Peyer's patch (tissue), 4 donors: ENCODE results near the gene KIRREL3.

Experiments
- POLR2A ChIP-seq, 2 donors: fragments of 450-650 bp; IDR thresholded peaks; one replicate each; pipeline ENCODE4 v1.5.1; 2017; ENCODE audit warnings: antibody characterized with exemption in 2 of 2, mild to moderate bottlenecking in 2 of 2, moderate library complexity in 2 of 2
- TF ChIP-seq, protein P1 (sequence below), 6 experiments: fragments of 450-650 bp in 4 of 6; fragments of 200-600 bp in 2 of 6; sonication (generic) in 1 of 6; IDR thresholded peaks; one replicate each; pipeline ENCODE4 v1.5.1; 2017 to 2019; ENCODE audit warnings: antibody characterized with exemption in 6 of 6, mild to moderate bottlenecking in 3 of 6, moderate library complexity in 1 of 6

DNA sequence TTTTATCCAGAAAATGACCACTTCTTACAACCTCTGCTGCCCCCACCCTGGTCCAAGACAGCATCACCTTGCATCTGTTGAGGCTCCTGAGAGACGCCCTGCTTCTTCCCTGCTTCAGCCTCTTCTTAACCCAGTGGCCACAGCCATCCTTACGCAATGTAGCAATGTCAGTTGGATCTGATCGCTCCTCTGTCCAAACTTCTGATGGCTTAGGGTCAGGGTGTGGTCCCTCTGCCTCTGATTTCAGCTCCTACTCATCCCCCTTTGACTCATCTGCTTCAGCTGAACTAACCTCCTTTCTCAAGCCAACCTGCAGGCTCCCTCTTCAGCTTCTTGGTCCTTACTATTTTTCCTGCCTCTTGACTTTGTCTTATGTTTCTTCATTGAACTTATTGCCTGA, 280.8 kb downstream of the KIRREL3 start:
- TF ChIP-seq, protein P1, sequence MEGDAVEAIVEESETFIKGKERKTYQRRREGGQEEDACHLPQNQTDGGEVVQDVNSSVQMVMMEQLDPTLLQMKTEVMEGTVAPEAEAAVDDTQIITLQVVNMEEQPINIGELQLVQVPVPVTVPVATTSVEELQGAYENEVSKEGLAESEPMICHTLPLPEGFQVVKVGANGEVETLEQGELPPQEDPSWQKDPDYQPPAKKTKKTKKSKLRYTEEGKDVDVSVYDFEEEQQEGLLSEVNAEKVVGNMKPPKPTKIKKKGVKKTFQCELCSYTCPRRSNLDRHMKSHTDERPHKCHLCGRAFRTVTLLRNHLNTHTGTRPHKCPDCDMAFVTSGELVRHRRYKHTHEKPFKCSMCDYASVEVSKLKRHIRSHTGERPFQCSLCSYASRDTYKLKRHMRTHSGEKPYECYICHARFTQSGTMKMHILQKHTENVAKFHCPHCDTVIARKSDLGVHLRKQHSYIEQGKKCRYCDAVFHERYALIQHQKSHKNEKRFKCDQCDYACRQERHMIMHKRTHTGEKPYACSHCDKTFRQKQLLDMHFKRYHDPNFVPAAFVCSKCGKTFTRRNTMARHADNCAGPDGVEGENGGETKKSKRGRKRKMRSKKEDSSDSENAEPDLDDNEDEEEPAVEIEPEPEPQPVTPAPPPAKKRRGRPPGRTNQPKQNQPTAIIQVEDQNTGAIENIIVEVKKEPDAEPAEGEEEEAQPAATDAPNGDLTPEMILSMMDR (IDR thresholded peaks at IDR 0.05), result no peak
- TF ChIP-seq POLR2A (IDR thresholded peaks at IDR 0.05), result no peak
